Stimulated activated CD4-positive, alpha-beta T cell treated with anti-CD3 and anti-CD28 coated beads, Interleukin-15, amount 100 ng/mL, for 48 hours (primary cell): Measurements from ENCODE around the gene EVPLL.
"Not testable (repeated sequence)": the region's sequence is repeated elsewhere in the genome, so short reads cannot be mapped to it uniquely, and the experiment has no call there.

Experiments used
- DNase-seq, 2 donors: peaks; one replicate each; pipeline ENCODE4 v3.0.0-alpha.2; 2020; ENCODE audit warnings: low read depth in 2 of 2

The EVPLL gene

GRCh38 chr17:18425593-18425992, 48.0 kb downstream of the EVPLL start:
- DNase-seq, result not testable (repeated sequence)

GRCh38 chr17:18426639-18427038, 49.1 kb downstream of the EVPLL start:
- not testable (repeated sequence) for DNase-seq

- not testable (repeated sequence) for DNase-seq
These were observed 54.6 kb downstream of the EVPLL start for GRCh38 chr17:18432206-18432605.
